Measurements from ENCODE around the gene NR2F2.

DNA sequence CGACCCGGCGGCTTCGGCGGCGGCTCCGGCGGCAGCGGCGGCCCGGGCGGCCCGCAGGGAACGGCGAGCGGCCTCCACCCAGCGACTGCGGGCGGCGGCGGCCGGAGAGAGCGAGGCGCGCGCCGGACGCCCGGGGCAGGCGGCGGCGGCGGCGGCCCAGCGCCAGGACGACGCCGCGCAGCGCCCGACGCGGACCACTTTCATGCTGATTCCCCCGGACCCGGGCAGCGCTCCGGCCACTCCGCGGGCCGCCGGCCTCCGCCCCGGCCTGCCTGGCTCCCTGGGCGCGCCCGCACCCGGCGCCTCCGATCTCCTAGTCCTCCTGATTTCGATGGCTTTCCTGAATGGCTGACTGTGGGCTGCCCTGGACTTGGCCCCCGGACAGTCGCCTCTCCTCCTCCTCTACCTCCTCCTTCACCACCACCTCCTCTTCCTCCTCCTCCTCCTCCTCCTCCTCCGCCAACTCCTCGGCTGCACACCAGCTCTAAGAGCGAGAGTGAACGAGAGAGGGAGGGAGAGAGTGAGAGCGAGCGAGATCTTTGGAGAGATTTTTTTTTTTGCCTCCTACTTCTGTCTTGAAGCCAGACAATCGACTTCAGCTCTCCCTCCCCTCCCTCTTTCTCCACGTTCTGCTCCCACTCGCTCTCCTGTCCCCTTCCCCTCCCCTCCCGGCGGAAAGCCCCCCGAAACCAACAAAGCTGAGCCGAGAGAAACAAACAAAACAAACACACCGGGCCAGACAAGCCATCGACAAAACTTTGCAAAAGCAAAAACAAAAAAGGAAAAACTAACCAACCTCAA is 844 bp downstream of the NR2F2 start:
- TF ChIP-seq, protein P1, sequence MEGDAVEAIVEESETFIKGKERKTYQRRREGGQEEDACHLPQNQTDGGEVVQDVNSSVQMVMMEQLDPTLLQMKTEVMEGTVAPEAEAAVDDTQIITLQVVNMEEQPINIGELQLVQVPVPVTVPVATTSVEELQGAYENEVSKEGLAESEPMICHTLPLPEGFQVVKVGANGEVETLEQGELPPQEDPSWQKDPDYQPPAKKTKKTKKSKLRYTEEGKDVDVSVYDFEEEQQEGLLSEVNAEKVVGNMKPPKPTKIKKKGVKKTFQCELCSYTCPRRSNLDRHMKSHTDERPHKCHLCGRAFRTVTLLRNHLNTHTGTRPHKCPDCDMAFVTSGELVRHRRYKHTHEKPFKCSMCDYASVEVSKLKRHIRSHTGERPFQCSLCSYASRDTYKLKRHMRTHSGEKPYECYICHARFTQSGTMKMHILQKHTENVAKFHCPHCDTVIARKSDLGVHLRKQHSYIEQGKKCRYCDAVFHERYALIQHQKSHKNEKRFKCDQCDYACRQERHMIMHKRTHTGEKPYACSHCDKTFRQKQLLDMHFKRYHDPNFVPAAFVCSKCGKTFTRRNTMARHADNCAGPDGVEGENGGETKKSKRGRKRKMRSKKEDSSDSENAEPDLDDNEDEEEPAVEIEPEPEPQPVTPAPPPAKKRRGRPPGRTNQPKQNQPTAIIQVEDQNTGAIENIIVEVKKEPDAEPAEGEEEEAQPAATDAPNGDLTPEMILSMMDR (IDR thresholded peaks at IDR 0.05) = no peak
- TF ChIP-seq POLR2A (IDR thresholded peaks at IDR 0.05) = no peak

Data from vagina (tissue), 2 donors.